ENCODE results near the gene GHR.

DNA sequence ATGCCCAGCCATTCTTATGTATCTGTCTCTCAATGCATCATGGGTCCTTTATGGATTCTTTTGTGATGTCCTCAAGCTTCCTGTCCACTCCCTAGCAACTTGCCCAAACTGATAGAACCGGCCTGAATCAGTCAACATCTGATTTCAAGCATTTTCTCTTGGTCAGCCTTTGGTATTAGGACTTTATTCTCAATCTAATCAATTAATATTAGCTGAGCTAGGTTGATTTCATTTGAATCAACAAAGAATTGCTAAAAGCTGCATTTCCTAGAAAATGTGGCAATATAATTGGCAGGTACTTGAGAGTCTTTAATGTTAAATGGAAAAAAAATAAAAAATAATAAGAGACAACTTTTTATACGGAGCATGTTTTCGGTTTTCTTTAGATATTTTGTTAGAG is 121.8 kb downstream of the GHR start:
- TF ChIP-seq POLR2AphosphoS5 (IDR thresholded peaks at IDR 0.05; ENCODE audit: insufficient read depth, low read depth, low read length) (no peak), POLR2A (IDR thresholded peaks at IDR 0.05; ENCODE audit: low read depth, low read length) (no peak), CTCF (IDR thresholded peaks at IDR 0.05; ENCODE audit: extremely low read depth in 1 of 2, insufficient read depth in 1 of 2, low read depth in 1 of 2, low read length in 2 of 2) (no peak), MAX (IDR thresholded peaks at IDR 0.05; ENCODE audit: insufficient read depth, insufficient read length) (no peak), FOS (IDR thresholded peaks at IDR 0.05; ENCODE audit: borderline replicate concordance, insufficient read depth, low read length) (no peak), EZH2 (IDR thresholded peaks at IDR 0.05; ENCODE audit: borderline replicate concordance, low read depth, low read length, severe bottlenecking) (no peak)
